Parathyroid adenoma (tissue), 2 donors: ENCODE measurements around the gene PRCC.
A peak's percentile ranks its signal among the peaks of the same experiment; 100 is the strongest.

Experiments used
- H2AFZ ChIP-seq: fragments of 300-600 bp; sonication (generic); one replicate; pipeline ENCODE4 v1.7.0; 2017; ENCODE audit warnings: antibody characterized with exemption, mild to moderate bottlenecking
- H3K27ac ChIP-seq: fragments of 300-600 bp; sonication (generic); one replicate; pipeline ENCODE4 v1.7.0; 2017
- H3K27me3 ChIP-seq: fragments of 300-600 bp; sonication (generic); one replicate; pipeline ENCODE4 v1.7.0; 2017; ENCODE audit warnings: low read length; ENCODE audit not compliant: control insufficient read depth, insufficient read depth
- H3K36me3 ChIP-seq: fragments of 300-600 bp; sonication (generic); one replicate; pipeline ENCODE4 v1.7.0; 2017; ENCODE audit warnings: low read length; ENCODE audit not compliant: control insufficient read depth, insufficient read depth
- H3K4me1 ChIP-seq: fragments of 300-600 bp; sonication (generic); one replicate; pipeline ENCODE4 v1.7.0; 2017; ENCODE audit warnings: control low read depth
- H3K4me2 ChIP-seq: fragments of 300-600 bp; sonication (generic); one replicate; pipeline ENCODE4 v1.7.0; 2017; ENCODE audit warnings: low read length
- H3K4me3 ChIP-seq: fragments of 300-600 bp; sonication (generic); one replicate; pipeline ENCODE4 v1.7.0; 2017; ENCODE audit warnings: low read depth, low read length
- H3K79me2 ChIP-seq: fragments of 300-600 bp; sonication (generic); one replicate; pipeline ENCODE4 v1.7.0; 2017; ENCODE audit warnings: control low read depth
- H3K9ac ChIP-seq: fragments of 300-600 bp; sonication (generic); one replicate; pipeline ENCODE4 v1.7.0; 2017; ENCODE audit warnings: mild to moderate bottlenecking
- H3K9me3 ChIP-seq: fragments of 300-600 bp; sonication (generic); one replicate; pipeline ENCODE4 v1.7.0; 2017; ENCODE audit warnings: low read length; ENCODE audit not compliant: control insufficient read depth
- CTCF ChIP-seq: fragments of 300-600 bp; sonication (generic); IDR thresholded peaks from one replicate; pipeline ENCODE4 v1.7.0; 2017; ENCODE audit warnings: antibody characterized with exemption, mild to moderate bottlenecking
- donor health status: primary hyperparathyroidism.

PRCC gene

GRCh38 chr1:156765666-156766065 lies 1.7 kb upstream of the PRCC start:
- Histone ChIP-seq H3K4me2 (peak overlapping the region; percentile 76), H3K9ac (no peak overlapping the region), H3K4me1 (peaks cover 2% of the 10 kb centered on the region), H3K79me2 (peaks cover 14% of the 10 kb centered on the region), H3K9me3 (no peaks in the 10 kb centered on the region), H3K27me3 (no peaks in the 10 kb centered on the region), H2AFZ (peak overlapping the region; percentile 43), H3K4me3 (peak overlapping the region; percentile 96), H3K27ac (peak overlapping the region; percentile 91), H3K36me3 (no peaks in the 10 kb centered on the region)
- TF ChIP-seq CTCF: no peak

GRCh38 chr1:156766298-156767100 lies 836 bp upstream of the PRCC start:
- TF ChIP-seq CTCF: no peak
- Histone ChIP-seq H3K4me1 (no peaks in the 10 kb centered on the region), H3K36me3 (no peaks in the 10 kb centered on the region), H3K9ac (peak overlapping the region; percentile 7), H3K27ac (peak overlapping the region; percentile 91), H3K4me3 (peak overlapping the region; percentile 96), H3K4me2 (peak overlapping the region; percentile 76), H3K27me3 (no peaks in the 10 kb centered on the region), H3K9me3 (no peaks in the 10 kb centered on the region), H2AFZ (peak overlapping the region; percentile 43), H3K79me2 (peaks cover 21% of the 10 kb centered on the region)

- Histone ChIP-seq H3K9me3 (no peaks in the 10 kb centered on the region), H3K36me3 (no peaks in the 10 kb centered on the region), H3K27ac (peak overlapping the region; percentile 91), H3K27me3 (no peaks in the 10 kb centered on the region), H3K9ac (peak overlapping the region; percentile 88), H3K4me1 (peaks cover 6% of the 10 kb centered on the region), H3K4me3 (peak overlapping the region; percentile 96), H3K4me2 (peak overlapping the region; percentile 77), H2AFZ (peak overlapping the region; percentile 52), H3K79me2 (peaks cover 22% of the 10 kb centered on the region)
- no peak for TF ChIP-seq CTCF
These were observed 707 bp downstream of the PRCC start for GRCh38 chr1:156767879-156768604.

GRCh38 chr1:156768610-156769295 lies 1.4 kb downstream of the PRCC start:
- H3K9ac ChIP-seq: no peak overlapping the region
- peaks cover 27% of the 10 kb centered on the region for H3K79me2 ChIP-seq
- H3K9me3 ChIP-seq: no peaks in the 10 kb centered on the region
- peak overlapping the region; percentile 96 for H3K4me3 ChIP-seq
- no peak for TF ChIP-seq CTCF
- no peak overlapping the region for H2AFZ ChIP-seq
- H3K4me2 ChIP-seq: peak overlapping the region; percentile 77
- H3K27ac ChIP-seq: peak overlapping the region; percentile 91
- H3K27me3 ChIP-seq: no peaks in the 10 kb centered on the region
- peaks cover 6% of the 10 kb centered on the region for H3K4me1 ChIP-seq
- no peaks in the 10 kb centered on the region for H3K36me3 ChIP-seq
